Activated CD4-positive, alpha-beta T cell treated with anti-CD3 and anti-CD28 coated beads, Interleukin-2, amount 10 ng/mL, durations not matched to agents 24 days and 14 days (primary cell): ENCODE measurements around the gene ZNF681. TPM values are rescaled to one million over a fixed set of nuclear protein-coding genes. Genes with fewer than 3 reads are reported as not detected.

ENCODE experiments used
- DNase-seq: peaks from one replicate; pipeline ENCODE4 v3.0.0; 2022
- H3K27ac Mint-ChIP-seq: one replicate; pipeline ENCODE4 v1.8.0; 2022; ENCODE audit warnings: mild to moderate bottlenecking, mixed read lengths
- H3K27me3 Mint-ChIP-seq: one replicate; pipeline ENCODE4 v1.8.0; 2022; ENCODE audit warnings: mixed read lengths
- H3K36me3 Mint-ChIP-seq: one replicate; pipeline ENCODE4 v1.8.0; 2022; ENCODE audit warnings: low read depth, mild to moderate bottlenecking, mixed read lengths
- H3K4me1 Mint-ChIP-seq: one replicate; pipeline ENCODE4 v1.8.0; 2021; ENCODE audit warnings: mixed read lengths
- H3K4me3 Mint-ChIP-seq: one replicate; pipeline ENCODE4 v1.8.0; 2022; ENCODE audit warnings: mild to moderate bottlenecking, moderate library complexity, mixed read lengths
- H3K9me3 Mint-ChIP-seq: one replicate; pipeline ENCODE4 v1.8.0; 2021; ENCODE audit warnings: mixed read lengths
- intact Hi-C: fragments of 100-400 bp; cut with micrococcal nuclease; formaldehyde crosslinking; loops from one replicate; pipeline ENCODE4 v1.15.1; 2023
- total RNA-seq: library from RNA; stranded (reverse); gene quantifications from 2 replicates; pipeline ENCODE4 v1.2.3, GENCODE V29; 2022

ZNF681 gene
- 2.6 and 3.0 TPM in 2 replicates for total RNA-seq

DNA sequence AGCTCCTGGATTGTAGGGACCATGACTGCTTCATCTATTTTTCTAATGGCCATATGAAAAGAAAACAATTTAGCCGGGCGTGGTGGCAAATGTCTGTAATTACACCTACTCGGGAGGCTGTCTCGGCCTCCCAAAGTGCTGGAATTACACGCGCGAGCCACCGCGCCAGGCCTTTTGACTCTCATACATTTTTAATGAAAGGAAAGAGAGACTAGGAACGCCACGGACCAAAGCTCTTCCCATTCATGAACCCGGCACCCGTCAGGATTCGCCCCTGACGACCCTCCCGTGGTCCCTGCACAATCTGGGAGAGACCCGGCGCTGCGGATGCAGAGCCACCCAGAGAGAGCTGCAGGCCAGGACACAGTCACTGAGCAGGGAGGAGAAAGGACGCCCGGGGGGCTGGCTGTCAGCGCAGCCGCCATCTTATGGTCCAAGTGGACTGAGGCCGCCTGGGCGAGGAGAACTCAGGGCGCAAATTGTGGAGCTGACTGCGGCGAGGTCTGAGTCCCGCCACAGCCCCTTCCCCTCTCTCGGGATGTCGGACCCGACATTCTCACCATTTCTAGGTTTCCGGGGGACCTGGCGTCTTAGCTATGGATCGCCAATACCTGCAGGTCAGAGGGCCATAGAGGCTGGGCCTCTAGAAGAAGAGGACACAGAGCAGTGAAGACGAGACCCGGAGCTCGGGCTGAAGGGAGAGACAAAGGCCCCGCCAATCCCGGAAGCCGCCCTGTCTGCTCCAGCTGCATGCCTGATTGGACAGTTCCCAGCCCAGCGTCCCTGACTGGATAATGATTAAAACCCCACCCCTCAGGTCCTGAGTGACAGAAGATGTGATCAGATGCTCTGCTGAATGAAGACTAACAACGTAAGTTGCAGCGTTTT, at the start of gene ZNF681:
Gene ZNF681 (minus strand): TSS at position 705 of the 888 bp plus-strand sequence. CDS start 142 bp downstream, at position 563.
- Mint-ChIP-seq H3K9me3 (peaks cover 15% of the 10 kb centered on the region), H3K36me3 (peaks cover 24% of the 10 kb centered on the region), H3K4me1 (peaks cover 8% of the 10 kb centered on the region), H3K27ac (peak within 1 kb of the TSS; percentile 92), H3K27me3 (no peaks in the 10 kb centered on the region), H3K4me3 (peak within 1 kb of the TSS; percentile 95)
- peak; percentile 93 for DNase-seq
- intact Hi-C loops, result loop anchor here (1.0 to 5.0 kb wide), 5 partner anchors 72 to 508 kb away; partner anchors contain the start of genes ZNF254, ZNF675, ZNF724 and ZNF726

DNA sequence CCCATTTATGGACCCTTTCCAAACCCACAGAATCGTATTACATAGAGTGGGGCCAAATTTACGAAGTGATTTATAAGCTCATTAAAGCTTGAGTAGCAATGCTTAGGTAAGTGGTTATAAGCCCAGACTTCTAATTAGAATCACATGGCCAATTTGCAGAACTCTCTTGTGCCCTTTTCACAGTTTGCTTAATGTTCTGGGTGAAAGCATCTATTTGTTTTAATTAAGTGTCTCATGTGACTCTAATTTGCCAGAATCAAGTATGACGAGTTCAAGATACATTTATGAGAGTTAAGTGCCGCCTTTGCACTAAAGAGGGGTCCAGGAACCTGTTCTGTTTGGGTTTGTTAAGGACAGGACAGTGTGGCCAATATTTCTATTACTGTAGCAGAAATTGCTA, 46.0 kb upstream of the ZNF681 start:
- Mint-ChIP-seq H3K4me3 (no peak overlapping the region), H3K4me1 (peaks cover 2% of the 10 kb centered on the region), H3K36me3 (peaks cover 4% of the 10 kb centered on the region), H3K27ac (no peak overlapping the region), H3K27me3 (no peaks in the 10 kb centered on the region), H3K9me3 (peaks cover 4% of the 10 kb centered on the region)
- DNase-seq, result no peak
- intact Hi-C loops, result no loop called here

DNA sequence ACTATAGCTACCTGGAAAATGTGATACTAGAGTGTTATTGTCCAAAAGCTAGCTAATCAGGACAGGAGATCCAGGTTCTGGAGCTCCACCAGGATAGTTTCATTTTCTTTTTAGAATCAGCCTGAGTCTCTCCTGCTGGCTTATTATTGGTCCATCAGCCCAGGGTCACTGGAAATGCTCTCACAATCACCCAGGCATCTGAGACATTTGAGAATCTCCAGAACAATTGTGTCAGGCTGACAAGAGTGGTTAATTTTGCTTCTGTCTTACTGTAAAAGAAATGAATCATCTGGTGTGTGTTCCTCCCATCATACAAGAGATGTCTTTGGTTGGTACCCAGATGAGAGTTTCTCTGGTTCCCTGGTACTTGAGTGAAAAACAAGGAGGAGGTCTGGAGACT, 43.6 kb upstream of the ZNF681 start:
- Mint-ChIP-seq H3K4me3 (peak overlapping the region; percentile 67), H3K27me3 (no peaks in the 10 kb centered on the region), H3K36me3 (no peaks in the 10 kb centered on the region), H3K9me3 (peaks cover 4% of the 10 kb centered on the region), H3K27ac (no peak overlapping the region), H3K4me1 (peaks cover 4% of the 10 kb centered on the region)
- intact Hi-C loops, result no loop called here
- DNase-seq, result peak; percentile 56

DNA sequence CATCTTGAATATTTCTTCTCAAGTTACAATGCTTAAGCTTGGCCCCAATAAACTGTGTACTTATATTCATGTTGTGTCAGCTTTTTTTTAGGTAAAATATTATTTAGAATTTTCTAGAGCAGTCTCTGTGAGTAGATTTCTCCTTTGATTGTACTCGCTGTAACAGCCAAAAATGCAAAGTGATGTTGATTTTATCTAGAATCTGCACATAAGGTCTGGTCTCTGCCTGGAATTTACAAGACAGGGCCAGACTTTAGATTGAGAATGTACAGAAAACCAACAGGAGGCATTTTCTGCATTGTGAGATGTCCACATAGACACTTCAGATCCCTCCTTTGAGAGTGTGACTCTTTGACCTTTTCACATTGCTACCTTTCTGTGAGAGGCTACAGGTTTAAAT, 43.1 kb upstream of the ZNF681 start:
- DNase-seq, result peak; percentile 30
- peaks cover 4% of the 10 kb centered on the region for H3K4me1 Mint-ChIP-seq
- intact Hi-C loops, result no loop called here
- H3K4me3 Mint-ChIP-seq, result peak overlapping the region; percentile 67
- H3K27ac Mint-ChIP-seq, result no peak overlapping the region
- no peaks in the 10 kb centered on the region for H3K27me3 Mint-ChIP-seq
- peaks cover 4% of the 10 kb centered on the region for H3K9me3 Mint-ChIP-seq
- no peaks in the 10 kb centered on the region for H3K36me3 Mint-ChIP-seq

DNA sequence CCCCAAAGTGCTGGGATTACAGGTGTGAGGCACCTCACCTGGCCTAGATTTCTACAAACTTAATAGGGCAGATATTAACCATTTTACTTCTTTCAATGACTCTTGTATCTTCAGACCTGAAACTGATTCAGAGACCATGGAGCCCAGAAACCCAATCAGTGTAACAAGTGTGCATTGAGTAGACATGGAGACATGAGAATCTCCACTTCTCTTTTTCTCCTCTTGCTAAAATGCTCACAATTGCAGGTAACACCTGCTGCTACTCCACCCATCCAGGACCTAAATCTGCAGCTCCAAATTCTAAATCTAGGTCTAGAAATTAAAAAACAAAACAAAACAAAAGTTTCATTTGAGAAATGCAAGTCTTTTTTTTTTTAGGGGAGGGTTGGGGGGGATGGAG, 42.2 kb upstream of the ZNF681 start:
- DNase-seq, result peak; percentile 42
- no peak overlapping the region for H3K27ac Mint-ChIP-seq
- H3K4me1 Mint-ChIP-seq, result peaks cover 4% of the 10 kb centered on the region
- no peaks in the 10 kb centered on the region for H3K36me3 Mint-ChIP-seq
- no peak overlapping the region for H3K4me3 Mint-ChIP-seq
- H3K9me3 Mint-ChIP-seq, result peaks cover 4% of the 10 kb centered on the region
- H3K27me3 Mint-ChIP-seq, result no peaks in the 10 kb centered on the region
- intact Hi-C loops, result no loop called here

DNA sequence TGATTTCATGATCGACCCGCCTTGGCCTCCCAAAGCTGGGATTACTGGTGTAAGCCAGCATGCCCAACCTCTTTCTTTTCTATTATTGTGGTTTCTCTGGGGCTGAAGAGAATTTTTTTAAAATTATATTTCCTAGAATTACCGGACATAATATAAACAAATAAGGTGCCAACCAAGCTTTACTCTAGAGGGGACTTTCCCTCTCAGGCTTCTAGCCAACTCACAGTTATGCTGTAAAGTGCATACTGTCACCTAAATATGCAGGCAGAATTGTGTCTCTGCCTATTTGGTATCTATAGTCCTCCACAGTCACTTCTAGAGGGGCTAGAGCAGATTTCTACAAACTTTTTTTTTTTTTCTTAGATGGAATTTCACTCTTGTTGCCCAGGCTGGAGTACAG, 41.6 kb upstream of the ZNF681 start:
- intact Hi-C loops, result no loop called here
- Mint-ChIP-seq H3K27ac (no peak overlapping the region), H3K36me3 (no peaks in the 10 kb centered on the region), H3K4me1 (peaks cover 4% of the 10 kb centered on the region), H3K27me3 (no peaks in the 10 kb centered on the region), H3K4me3 (no peak overlapping the region), H3K9me3 (peaks cover 9% of the 10 kb centered on the region)
- peak; percentile 25 for DNase-seq

DNA sequence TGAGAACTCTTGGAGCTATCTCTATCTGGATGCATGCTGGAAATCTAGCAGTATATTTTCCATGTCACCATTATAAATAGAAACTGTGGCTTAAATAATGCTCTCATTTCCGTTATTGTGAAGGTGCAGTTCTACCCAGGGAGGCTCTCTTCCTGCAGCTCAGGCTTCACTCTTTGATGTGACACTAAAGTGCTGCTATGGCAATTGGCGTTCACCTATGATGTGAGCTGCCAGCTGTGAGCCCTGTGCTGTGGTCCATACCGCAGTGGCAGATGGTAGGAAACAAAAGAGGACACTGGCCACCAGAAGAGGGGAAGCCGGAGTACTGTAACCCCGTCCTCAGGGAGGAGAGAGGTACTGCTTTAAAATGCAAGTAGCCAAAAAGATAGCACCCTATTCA, 40.6 kb upstream of the ZNF681 start:
- DNase-seq, result peak; percentile 76
- Mint-ChIP-seq H3K4me3 (peak overlapping the region; percentile 72), H3K36me3 (no peaks in the 10 kb centered on the region), H3K27ac (peak overlapping the region; percentile 51), H3K4me1 (peaks cover 4% of the 10 kb centered on the region), H3K27me3 (no peaks in the 10 kb centered on the region), H3K9me3 (peaks cover 11% of the 10 kb centered on the region)
- intact Hi-C loops, result no loop called here

DNA sequence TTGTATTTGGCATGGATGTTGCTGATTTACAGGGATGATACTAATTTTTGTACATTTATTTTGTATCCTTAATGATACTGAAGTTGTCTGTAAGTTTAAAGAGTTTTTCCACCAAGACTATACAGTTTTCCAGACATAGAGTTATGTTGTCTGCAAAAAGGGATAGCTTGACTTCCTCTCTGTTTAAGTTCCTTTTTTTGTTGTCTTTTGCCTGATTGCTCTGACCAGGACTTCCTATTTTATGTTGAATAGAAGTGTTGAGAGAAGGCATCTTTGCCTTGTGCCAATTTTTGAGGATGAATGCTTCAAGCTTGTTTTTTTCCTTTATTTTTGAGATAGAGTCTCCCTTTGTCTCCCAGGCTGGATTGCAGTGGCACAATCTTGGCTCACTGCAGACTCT, 36.8 kb upstream of the ZNF681 start:
- no peak overlapping the region for H3K27ac Mint-ChIP-seq
- peaks cover 13% of the 10 kb centered on the region for H3K9me3 Mint-ChIP-seq
- H3K27me3 Mint-ChIP-seq, result no peaks in the 10 kb centered on the region
- no peak for DNase-seq
- intact Hi-C loops, result no loop called here
- no peaks in the 10 kb centered on the region for H3K36me3 Mint-ChIP-seq
- H3K4me1 Mint-ChIP-seq, result peaks cover 2% of the 10 kb centered on the region
- no peak overlapping the region for H3K4me3 Mint-ChIP-seq

DNA sequence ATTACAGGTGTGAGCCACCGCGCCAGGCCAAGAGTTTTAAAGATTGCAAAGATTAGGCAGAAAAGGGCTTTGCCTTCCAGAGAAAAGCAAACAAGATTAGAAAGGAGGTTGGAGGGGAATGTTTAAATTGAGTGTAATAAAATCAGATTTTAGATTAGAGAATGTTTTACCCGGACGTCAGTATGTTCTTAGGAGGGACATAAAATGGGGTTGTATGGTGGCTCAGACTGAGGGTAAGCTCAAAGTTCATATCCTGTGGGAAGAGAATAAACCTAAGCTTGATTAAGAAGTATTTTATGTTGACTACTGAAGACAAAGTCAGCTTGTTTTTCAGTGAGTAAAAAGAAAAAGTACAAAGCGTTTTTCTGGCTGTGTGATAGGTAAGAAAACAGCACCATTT, 34.1 kb upstream of the ZNF681 start:
- Mint-ChIP-seq H3K4me3 (no peak overlapping the region), H3K36me3 (no peaks in the 10 kb centered on the region), H3K4me1 (no peaks in the 10 kb centered on the region), H3K27me3 (no peaks in the 10 kb centered on the region), H3K27ac (no peak overlapping the region), H3K9me3 (peaks cover 21% of the 10 kb centered on the region)
- no peak for DNase-seq
- intact Hi-C loops, result no loop called here

DNA sequence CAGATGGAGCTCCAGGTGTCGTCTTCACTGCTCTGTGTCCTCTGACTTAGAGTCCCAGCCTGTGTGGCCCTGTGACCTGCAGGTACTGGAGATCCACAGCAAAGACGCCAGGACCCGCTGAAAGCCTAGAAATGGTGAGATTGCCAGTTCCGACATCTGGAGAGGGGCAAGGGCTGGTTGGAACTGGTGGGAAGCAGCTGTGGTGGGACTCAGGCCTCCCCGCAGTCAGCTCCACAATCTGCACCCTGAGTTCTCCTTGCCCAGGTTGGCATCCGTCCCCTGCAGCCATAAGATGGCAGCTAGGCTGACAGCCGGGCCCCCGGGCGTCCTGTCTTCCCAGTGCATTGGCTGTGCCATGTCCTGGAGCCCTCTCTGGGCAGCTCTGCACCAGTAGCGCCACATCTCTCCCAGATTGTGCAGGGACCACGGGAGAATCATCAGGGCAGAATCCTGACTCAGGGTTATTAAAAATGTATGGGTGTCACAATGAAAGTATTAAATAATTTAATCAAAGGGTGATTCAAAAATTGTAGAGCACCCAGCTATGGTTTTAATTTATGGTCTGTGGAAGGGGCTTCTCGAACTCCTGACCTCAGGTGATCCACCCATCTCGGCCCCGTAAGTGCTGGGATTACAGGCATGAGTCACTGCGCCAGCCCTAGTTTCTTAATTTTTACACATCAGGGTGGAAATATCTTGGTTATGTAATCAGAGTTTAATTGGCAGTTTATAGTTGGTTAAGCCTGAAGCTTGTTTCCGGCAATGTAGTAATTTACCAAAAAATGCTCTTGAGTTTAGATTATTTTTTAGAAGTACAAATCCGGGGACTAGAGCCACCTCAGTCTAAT, 32.2 kb upstream of the ZNF681 start:
- DNase-seq, result peak; percentile 28
- no peak overlapping the region for H3K27ac Mint-ChIP-seq
- no peaks in the 10 kb centered on the region for H3K27me3 Mint-ChIP-seq
- no peak overlapping the region for H3K4me3 Mint-ChIP-seq
- H3K4me1 Mint-ChIP-seq, result no peaks in the 10 kb centered on the region
- H3K36me3 Mint-ChIP-seq, result peaks cover 4% of the 10 kb centered on the region
- peaks cover 25% of the 10 kb centered on the region for H3K9me3 Mint-ChIP-seq
- intact Hi-C loops, result no loop called here

DNA sequence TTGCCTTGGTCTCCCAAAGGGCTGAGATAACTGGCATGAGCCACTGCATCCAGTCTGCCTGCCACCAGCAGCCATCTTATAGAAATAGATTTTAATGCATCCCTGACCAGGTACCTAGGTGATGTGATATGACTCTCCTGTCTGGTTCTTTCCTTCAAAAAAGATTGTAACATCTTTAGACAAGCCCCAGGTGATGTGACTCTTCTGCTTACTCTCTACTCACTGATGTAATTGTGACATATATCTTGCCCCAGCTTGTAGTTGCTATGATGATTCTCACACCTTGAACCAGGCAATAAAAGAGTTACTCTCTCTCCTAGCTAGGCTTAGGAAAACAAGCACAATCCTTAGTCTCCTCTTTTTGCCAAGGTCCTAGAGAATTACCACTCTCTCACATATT, 30.6 kb upstream of the ZNF681 start:
- H3K27ac Mint-ChIP-seq, result no peak overlapping the region
- H3K36me3 Mint-ChIP-seq, result peaks cover 4% of the 10 kb centered on the region
- H3K4me1 Mint-ChIP-seq, result no peaks in the 10 kb centered on the region
- no peak overlapping the region for H3K4me3 Mint-ChIP-seq
- no peaks in the 10 kb centered on the region for H3K27me3 Mint-ChIP-seq
- intact Hi-C loops, result no loop called here
- H3K9me3 Mint-ChIP-seq, result peaks cover 17% of the 10 kb centered on the region
- peak; percentile 17 for DNase-seq

DNA sequence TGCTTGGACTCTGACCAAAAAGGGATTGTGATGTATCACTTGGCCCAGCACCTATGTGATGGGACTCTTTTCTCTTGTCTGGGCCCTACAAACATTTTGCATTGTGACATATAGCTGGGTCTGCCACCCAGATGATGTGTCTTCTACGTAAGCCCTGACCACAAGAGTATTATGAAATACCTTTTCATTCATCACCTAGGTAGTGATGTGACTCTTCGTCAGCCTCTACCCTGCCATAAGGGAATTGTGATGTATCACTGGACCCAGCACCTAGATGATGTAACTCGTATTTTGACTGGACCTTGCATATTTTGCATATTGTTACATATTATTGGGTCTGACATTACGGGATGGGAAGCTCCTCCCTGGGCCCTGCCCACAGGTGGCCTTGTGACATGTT, 29.7 kb upstream of the ZNF681 start:
- Mint-ChIP-seq H3K4me1 (no peaks in the 10 kb centered on the region), H3K27me3 (no peaks in the 10 kb centered on the region), H3K9me3 (peaks cover 21% of the 10 kb centered on the region), H3K36me3 (peaks cover 6% of the 10 kb centered on the region), H3K4me3 (no peak overlapping the region), H3K27ac (no peak overlapping the region)
- peak; percentile 22 for DNase-seq
- intact Hi-C loops, result no loop called here

DNA sequence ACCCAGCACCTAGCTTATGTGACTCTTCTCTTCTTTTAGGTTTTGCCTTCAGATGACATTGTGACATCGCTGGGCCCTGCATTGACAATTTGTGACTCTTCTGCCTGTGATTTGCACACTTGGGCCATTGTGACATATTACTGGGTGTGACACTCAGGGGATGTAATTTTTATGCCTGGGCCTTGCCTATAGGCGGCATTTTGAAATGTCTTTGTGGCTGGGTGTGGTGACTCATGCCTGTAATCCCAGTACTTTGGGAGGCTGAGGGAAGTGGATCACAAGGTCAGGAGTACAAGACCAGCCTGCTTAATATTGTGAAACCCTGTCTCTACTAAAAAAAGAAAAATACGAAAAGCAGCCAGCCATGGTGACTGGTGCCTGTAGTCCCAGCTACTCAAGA, 28.4 kb upstream of the ZNF681 start:
- Mint-ChIP-seq H3K36me3 (peaks cover 9% of the 10 kb centered on the region), H3K4me1 (no peaks in the 10 kb centered on the region), H3K27me3 (no peaks in the 10 kb centered on the region), H3K27ac (no peak overlapping the region), H3K9me3 (peaks cover 24% of the 10 kb centered on the region), H3K4me3 (no peak overlapping the region)
- peak; percentile 37 for DNase-seq
- intact Hi-C loops, result no loop called here

DNA sequence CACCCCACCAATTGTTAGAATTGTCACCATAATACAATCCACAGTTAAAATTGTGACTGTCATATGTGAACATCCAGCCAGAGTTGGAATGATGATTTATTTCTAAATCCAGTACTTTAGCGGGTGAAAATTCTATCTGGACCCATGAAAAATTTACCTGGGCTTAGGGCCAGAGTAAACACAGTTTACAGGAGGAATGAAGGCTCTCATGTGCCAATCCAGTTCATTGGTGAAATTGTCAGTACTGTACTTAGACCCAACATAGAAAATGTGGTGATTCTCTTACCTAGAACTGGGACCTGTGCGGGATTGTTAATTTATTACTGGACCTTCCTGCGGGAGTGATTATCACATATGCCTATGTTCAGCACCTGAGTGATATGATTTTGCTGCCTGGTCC, 27.3 kb upstream of the ZNF681 start:
- peaks cover 24% of the 10 kb centered on the region for H3K9me3 Mint-ChIP-seq

More for the DNA sequence above, 27.3 kb upstream of the ZNF681 start:
- Mint-ChIP-seq H3K27me3 (no peaks in the 10 kb centered on the region), H3K36me3 (peaks cover 12% of the 10 kb centered on the region), H3K4me1 (no peaks in the 10 kb centered on the region), H3K4me3 (no peak overlapping the region), H3K27ac (no peak overlapping the region)
- intact Hi-C loops, result no loop called here
- DNase-seq, result no peak
